AG09309 (cell line): ENCODE data around the gene KANSL1.

Experiments used
- DNase-seq: peaks from one replicate; pipeline ENCODE4 v3.0.0-alpha.2; 2010; ENCODE audit warnings: low read depth
- H3K4me3 ChIP-seq: 2 replicates; pipeline ENCODE4 v1.5.1; 2011; ENCODE audit warnings: mild to moderate bottlenecking, low read depth, low read length, moderate library complexity; ENCODE audit not compliant: control insufficient read depth
- CTCF ChIP-seq: IDR thresholded peaks from 2 replicates; pipeline ENCODE4 v1.5.1; 2011; ENCODE audit warnings: mild to moderate bottlenecking, low read depth, low read length, inconsistent platforms; ENCODE audit not compliant: insufficient read depth, control insufficient read depth; ENCODE audit errors: missing control alignments

Gene KANSL1

GRCh38 chr17:46175891-46176290, 17.3 kb downstream of the KANSL1 start:
- DNase-seq, result no peak
- no peak overlapping the region for H3K4me3 ChIP-seq
- TF ChIP-seq CTCF, result no peak

- no peak for TF ChIP-seq CTCF
- H3K4me3 ChIP-seq, result no peak overlapping the region
Measured at GRCh38 chr17:46173153-46173552, 20.1 kb downstream of the KANSL1 start.

GRCh38 chr17:46171939-46172338, 21.3 kb downstream of the KANSL1 start:
- no peak for DNase-seq
- TF ChIP-seq CTCF, result no peak
- no peak overlapping the region for H3K4me3 ChIP-seq

More at GRCh38 chr17:46173153-46173552, 20.1 kb downstream of the KANSL1 start:
- no peak for DNase-seq

GRCh38 chr17:46170639-46171429, 22.4 kb downstream of the KANSL1 start:
- no peak for TF ChIP-seq CTCF
- DNase-seq, result no peak
- no peak overlapping the region for H3K4me3 ChIP-seq

- no peak overlapping the region for H3K4me3 ChIP-seq
- no peak for TF ChIP-seq CTCF
- DNase-seq, result no peak
Measured at GRCh38 chr17:46169913-46170638, 23.2 kb downstream of the KANSL1 start.

GRCh38 chr17:46167826-46168569, 25.2 kb downstream of the KANSL1 start:
- no peak for TF ChIP-seq CTCF
- DNase-seq, result peak; percentile 92
- no peak overlapping the region for H3K4me3 ChIP-seq
